CD1c-positive myeloid dendritic cell (primary cell): ENCODE data around the gene CHCHD3.
A peak's percentile ranks its signal among the peaks of the same experiment; 100 is the strongest.

Source experiments
- DNase-seq: peaks from one replicate; pipeline ENCODE4 v3.0.0-alpha.2; 2016; ENCODE audit errors: extremely low spot score

The CHCHD3 gene

GRCh38 chr7:133081599-133082389 lies at the start of gene CHCHD3:
TSS of gene CHCHD3 (minus strand) at chr7:133082090. CDS start at chr7:133081937, 153 bp downstream.
- peak; percentile 98 for DNase-seq

GRCh38 chr7:133130166-133130565 lies 48.3 kb upstream of the CHCHD3 start:
- no peak for DNase-seq

DNA sequence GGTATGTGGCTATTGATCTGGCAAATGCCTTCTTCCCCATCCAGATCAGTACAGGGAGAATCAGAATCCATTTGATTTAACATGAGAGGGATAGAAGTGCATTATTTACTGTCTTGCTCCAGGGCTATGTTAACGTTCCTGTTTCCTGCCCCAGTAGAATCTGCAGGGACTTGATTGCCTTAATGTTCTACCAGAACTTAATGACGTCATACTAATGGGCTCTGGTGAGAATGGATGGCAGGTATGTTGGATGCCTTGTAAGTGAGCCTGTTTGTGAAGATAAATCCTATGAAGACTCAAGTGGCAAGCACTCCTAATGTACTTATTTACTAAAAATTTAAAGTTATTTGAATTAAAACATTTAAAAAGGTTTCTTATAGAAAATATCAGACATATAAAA lies 44.5 kb upstream of the CHCHD3 start:
- DNase-seq, result no peak

DNA sequence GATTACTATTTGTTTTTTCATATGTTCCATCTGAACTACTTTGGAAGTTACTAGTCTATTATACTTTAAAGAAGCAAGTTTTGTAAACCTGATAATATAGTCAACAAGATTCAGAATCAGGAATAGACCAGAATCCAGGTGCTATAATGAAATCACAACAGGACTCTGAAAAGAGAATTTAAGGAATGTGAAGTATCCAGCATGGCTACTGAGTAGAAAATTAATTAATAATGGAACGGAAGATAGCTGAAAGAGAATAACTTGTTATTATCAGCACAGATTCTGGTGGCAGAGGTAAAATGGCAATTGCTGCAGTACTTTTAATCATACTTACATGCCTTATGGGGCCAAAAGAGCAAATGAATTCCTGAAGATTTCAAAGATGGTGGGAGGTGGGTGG lies 43.1 kb upstream of the CHCHD3 start:
- DNase-seq, result no peak

GRCh38 chr7:133121175-133121844 lies 39.4 kb upstream of the CHCHD3 start:
- no peak for DNase-seq

- DNase-seq, result no peak
These were observed 37.2 kb upstream of the CHCHD3 start for GRCh38 chr7:133119067-133119466.

GRCh38 chr7:133118261-133118660 lies 36.4 kb upstream of the CHCHD3 start:
- no peak for DNase-seq

DNA sequence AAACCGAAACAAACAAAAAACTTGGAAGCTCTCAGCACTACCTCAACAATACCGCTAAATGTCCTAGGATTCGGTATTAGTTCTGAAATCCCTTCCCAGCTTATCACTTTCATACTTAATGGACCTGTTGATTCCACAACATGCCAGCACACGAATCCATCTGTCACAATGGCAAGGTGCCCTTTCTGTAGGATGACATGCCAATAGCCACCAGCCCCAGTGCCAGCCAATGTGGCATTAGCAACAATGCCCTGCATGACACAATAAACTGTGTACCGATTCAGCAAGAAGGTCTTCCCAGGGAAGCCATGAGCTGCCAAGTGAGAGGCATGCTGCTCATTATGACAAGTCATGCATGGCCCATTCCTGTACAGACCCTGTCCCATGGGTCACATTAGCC lies 35.6 kb upstream of the CHCHD3 start:
- DNase-seq, result no peak

- DNase-seq, result no peak
These were observed 33.7 kb upstream of the CHCHD3 start for GRCh38 chr7:133115596-133115995.

- DNase-seq, result no peak
These were observed 32.6 kb upstream of the CHCHD3 start for GRCh38 chr7:133114519-133114918.

GRCh38 chr7:133112976-133113375 lies 31.1 kb upstream of the CHCHD3 start:
- no peak for DNase-seq

DNA sequence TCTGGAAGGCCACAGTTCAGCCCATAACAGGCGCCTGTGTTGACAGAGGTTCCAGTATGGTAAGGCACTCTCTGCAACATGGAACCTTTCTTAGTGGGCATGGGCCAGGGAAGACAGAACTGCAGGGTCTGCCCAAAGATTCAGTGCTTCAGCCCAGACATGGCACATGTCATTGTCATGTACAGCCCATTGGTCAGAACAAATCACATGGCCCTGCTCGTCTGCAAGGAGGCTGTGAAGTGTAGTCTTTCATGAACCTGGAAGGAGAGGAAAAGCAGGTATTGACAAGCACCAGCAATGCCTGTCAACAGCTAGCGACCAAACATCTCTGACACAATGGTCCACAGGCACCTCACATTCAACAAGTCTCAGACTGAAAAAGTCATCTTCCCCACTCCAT lies 30.4 kb upstream of the CHCHD3 start:
- DNase-seq, result no peak

- DNase-seq, result no peak
These were observed 28.4 kb upstream of the CHCHD3 start for GRCh38 chr7:133110312-133110711.

DNA sequence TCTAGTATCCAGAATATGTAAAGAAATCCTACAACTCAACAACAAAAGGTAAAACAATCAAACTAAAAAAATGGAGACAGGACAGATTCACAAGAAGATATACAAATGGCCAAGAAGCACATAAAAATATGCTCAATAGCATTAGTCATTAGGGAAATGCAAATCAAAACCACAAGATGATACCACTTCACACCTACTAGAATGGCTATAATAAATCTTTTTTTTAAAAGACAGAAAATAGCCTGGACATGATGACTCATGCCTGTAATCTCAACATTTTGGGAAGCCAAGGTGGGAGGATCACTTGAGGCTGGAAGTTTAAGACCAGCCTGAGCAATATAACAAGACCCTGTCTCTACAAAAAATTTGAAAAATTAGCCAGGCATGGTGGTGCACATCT lies 27.9 kb upstream of the CHCHD3 start:
- no peak for DNase-seq

DNA sequence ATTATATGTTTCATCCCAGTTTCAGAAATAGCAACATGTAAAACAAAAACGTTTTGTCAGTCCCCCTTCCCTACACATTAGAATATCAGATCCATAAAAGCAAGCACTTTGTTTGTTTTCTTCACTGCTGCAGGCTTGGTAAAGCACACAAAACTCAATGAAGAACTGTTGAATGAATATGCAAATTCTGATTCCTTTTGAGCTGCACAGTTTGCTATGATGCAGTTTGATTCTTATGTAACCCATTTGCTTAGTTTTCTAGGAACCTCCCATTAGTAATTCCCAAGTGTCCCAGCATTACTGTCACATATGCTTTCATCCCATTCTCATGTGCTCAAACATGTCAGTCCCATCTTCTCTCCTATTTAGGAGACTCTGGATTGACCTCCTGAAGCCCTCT lies 26.1 kb upstream of the CHCHD3 start:
- no peak for DNase-seq

DNA sequence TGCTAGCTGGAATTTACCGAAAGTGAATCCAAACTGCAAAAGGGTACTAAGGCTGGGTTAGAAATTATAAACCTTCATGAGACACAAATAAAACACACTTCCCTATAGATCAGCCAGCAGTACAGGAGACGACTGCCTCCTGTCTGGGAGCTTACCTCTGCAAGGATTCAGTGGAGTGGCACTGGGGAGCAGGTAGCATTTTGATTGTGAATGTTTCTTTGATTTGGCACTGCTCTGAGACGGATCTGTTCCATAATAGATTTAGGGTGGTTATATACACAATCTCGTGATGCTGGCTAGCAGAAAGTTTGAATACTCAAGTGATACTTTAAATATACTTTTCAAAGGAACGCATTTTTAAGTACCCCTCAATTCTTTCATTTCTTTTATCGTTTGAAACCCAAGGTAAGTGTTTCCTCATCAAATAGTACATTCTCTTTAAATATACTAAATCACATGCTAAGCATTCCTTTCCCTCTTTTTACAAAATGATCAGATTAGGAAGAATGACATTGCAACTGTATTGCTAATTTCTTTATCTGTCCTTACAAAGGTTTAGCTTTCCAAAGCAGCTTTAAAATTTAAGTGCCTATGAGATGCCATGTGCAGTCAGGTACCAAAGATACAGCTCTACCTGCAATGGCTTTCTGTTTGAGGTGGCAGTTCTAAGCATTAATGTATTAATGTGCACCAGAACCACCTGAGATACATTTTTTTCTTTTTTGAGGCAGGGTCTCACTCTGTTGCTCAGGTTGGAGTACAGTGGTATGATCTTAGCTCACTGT lies 20.6 kb upstream of the CHCHD3 start:
- no peak for DNase-seq

DNA sequence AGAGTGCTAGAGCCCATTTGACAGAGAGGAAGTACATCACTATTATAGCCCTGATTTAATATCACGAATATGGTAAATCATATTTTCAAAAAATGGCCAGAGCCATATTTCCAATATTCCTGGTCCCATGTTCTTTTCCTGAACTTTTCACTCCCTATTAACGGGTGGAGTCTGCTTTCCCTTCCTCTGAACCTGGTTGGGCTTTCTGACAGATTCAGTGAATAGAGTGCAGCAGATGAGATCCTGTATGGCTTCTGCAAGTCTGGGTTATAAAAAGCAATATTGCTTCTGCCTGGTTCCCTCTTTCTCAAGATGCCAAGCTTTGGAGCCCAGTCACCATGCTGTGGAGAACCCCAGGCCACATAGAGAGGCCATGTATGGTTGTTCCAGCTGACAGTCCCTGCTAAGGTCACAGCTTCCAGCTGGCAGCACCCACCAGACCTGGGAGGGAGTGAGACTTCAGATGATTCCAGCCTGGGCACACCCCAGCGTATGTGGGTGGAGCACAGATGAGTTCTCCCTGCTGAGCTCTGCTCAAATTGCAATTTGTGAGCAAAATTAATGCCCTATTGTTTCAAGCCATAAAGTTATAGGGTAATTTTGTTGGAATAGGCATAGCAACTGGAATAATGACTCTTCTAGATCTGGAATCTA lies 17.9 kb upstream of the CHCHD3 start:
- no peak for DNase-seq

- DNase-seq, result no peak
These were observed 13.3 kb upstream of the CHCHD3 start for GRCh38 chr7:133095119-133095671.

DNA sequence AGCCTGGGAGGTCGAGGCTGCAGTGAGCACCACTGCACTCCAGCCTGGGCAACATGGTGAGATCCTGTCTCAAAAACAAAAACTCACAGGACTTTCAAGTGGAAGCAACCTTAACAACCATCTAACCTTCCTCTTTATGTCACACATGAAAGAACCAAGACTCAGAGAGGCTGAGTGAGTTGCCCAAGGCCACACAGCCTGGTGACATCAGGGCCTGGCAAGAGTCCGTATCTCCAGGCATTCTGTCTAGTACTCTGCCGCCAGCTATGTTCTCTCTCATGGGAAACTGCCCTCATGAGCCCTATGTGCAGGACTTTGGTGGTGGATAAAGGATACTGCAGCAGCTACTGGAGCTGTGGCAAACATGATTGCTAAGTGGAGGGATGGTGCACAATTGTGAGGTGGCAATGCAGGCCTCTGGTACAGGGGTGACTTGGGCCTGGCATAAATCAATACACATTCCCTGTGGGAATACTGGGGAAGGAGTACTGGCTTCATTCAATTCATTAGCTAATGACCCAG lies 10.1 kb upstream of the CHCHD3 start:
- no peak for DNase-seq

- DNase-seq, result no peak
These were observed 488 bp upstream of the CHCHD3 start for GRCh38 chr7:133082390-133082766.

GRCh38 chr7:133081119-133081598 lies 731 bp downstream of the CHCHD3 start:
- peak; percentile 20 for DNase-seq
